GM12801 (cell line): ENCODE measurements around the gene DDR2.

ENCODE experiments used
- CTCF ChIP-seq: IDR thresholded peaks from one replicate; pipeline ENCODE4 v1.5.1; 2011; ENCODE audit warnings: control low read depth; ENCODE audit not compliant: insufficient read length; ENCODE audit errors: extremely low read depth

The DDR2 gene

GRCh38 chr1:162666006-162666645 is 33.9 kb downstream of the DDR2 start:
- TF ChIP-seq CTCF: no peak

- TF ChIP-seq CTCF: no peak
Observed at GRCh38 chr1:162667381-162668080, 35.3 kb downstream of the DDR2 start.

GRCh38 chr1:162670928-162671663 is 38.8 kb downstream of the DDR2 start:
- no peak for TF ChIP-seq CTCF

- no peak for TF ChIP-seq CTCF
Observed at GRCh38 chr1:162671664-162672410, 39.6 kb downstream of the DDR2 start.

GRCh38 chr1:162672622-162673260 is 40.5 kb downstream of the DDR2 start:
- no peak for TF ChIP-seq CTCF

GRCh38 chr1:162674034-162674608 is 41.9 kb downstream of the DDR2 start:
- TF ChIP-seq CTCF: no peak
